ENCODE results near the gene ARMC8. TPM values are rescaled to one million over a fixed set of nuclear protein-coding genes. Genes with fewer than 3 reads are reported as not detected.

ARMC8 gene
- total and polyA plus RNA-seq, 8 donors: 11.7 to 125 (median 37.4) TPM

DNA sequence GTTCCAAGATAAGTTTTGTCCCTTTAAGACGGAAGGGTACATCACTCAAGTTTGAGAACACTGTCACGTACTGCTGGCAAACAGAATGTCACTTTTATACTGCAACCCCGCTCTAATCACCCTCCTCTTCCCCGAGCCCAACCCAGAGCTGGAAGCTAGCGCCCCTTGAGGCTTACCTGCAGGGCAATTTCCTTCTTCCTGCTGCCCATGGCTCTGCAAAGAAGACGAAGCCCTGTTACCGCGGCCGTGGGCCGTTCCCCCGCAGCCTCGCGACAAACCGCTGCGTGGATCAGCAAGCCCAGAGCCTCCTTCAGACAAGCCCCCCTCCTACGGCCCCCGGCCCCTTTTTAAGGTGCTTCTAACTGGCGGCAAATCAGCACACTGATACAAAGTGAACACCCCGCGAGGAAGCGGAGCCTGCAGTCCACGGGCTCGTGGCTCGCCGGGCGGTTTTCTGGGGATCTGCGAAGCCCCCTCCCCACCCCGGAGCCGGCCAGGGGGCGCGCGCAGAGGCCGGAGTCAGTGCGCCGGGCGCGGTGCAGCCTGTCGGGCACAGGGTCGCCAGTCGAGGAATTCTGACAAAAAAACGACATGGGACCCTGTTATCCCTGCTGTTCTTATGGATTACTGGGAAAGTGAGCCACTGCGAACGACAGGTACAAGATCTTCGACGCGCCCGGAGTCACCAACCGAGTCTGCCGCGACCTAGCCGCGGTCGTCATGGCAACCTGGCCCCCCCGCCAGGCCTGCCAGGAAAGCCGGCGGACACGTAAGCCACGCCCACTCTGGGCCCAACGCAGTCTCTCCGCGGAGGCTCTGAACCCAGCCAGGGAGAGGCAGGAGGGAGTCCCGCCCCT, 142.3 kb downstream of the ARMC8 start, which contains the start of gene NME9:
TSS of gene NME9 (minus strand) at position 725 of the 857 bp plus-strand sequence. CDS start at position 209, 516 bp downstream.
- H3K9me3 ChIP-seq: no peaks in the 10 kb centered on the region
- TF ChIP-seq, protein P1, sequence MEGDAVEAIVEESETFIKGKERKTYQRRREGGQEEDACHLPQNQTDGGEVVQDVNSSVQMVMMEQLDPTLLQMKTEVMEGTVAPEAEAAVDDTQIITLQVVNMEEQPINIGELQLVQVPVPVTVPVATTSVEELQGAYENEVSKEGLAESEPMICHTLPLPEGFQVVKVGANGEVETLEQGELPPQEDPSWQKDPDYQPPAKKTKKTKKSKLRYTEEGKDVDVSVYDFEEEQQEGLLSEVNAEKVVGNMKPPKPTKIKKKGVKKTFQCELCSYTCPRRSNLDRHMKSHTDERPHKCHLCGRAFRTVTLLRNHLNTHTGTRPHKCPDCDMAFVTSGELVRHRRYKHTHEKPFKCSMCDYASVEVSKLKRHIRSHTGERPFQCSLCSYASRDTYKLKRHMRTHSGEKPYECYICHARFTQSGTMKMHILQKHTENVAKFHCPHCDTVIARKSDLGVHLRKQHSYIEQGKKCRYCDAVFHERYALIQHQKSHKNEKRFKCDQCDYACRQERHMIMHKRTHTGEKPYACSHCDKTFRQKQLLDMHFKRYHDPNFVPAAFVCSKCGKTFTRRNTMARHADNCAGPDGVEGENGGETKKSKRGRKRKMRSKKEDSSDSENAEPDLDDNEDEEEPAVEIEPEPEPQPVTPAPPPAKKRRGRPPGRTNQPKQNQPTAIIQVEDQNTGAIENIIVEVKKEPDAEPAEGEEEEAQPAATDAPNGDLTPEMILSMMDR (IDR thresholded peaks at IDR 0.05): peak in 5 of 7 experiments; percentile 11 to 49 (median 42)
- TF ChIP-seq POLR2A (IDR thresholded peaks at IDR 0.05): no peak
- no peak for TF ChIP-seq EP300 (IDR thresholded peaks at IDR 0.05)
- TF ChIP-seq POLR2AphosphoS5 (IDR thresholded peaks at IDR 0.05): peak in 1 of 3 donors; percentile 75
- peaks cover 5 to 18% (median 17%) of the 10 kb centered on the region in 4 donors for H3K4me1 ChIP-seq
- H3K27ac ChIP-seq: peak within 1 kb of the TSS; percentile 28 to 79 (median 66)
- WGBS, 5 donors: 0 to 1% (median 0%) methylated on average over 42 to 62 of the region's 62 CpGs
- peak; percentile 89 to 96 for DNase-seq
- peak within 1 kb of the TSS; percentile 63 to 77 (median 66) for H3K4me3 ChIP-seq
- no peaks in the 10 kb centered on the region for H3K27me3 ChIP-seq
- intact Hi-C loops (cut with DNase I; ENCODE audit: low total_unique reads): no loop called here
- H3K36me3 ChIP-seq: no peaks in the 10 kb centered on the region

GRCh38 chr3:138329984-138330293, 142.8 kb downstream of the ARMC8 start:
- Histone ChIP-seq H3K27ac (peak overlapping the region in 3 of 5 donors; percentile 28 to 79 (median 64)), H3K4me3 (peak overlapping the region; percentile 63 to 77 (median 66)), H3K27me3 (no peaks in the 10 kb centered on the region), H3K4me1 (peaks cover 5 to 18% (median 17%) of the 10 kb centered on the region in 4 donors), H3K36me3 (no peaks in the 10 kb centered on the region), H3K9me3 (no peaks in the 10 kb centered on the region)
- intact Hi-C loops (cut with DNase I; ENCODE audit: low total_unique reads): no loop called here
- DNase-seq: no peak
- TF ChIP-seq EP300 (IDR thresholded peaks at IDR 0.05) (no peak), POLR2A (IDR thresholded peaks at IDR 0.05) (no peak), POLR2AphosphoS5 (IDR thresholded peaks at IDR 0.05) (no peak)
- TF ChIP-seq, protein P1 (IDR thresholded peaks at IDR 0.05): no peak
- WGBS, 5 donors: 3 to 6% (median 5%) methylated on average over 7 of the region's 7 CpGs

DNA sequence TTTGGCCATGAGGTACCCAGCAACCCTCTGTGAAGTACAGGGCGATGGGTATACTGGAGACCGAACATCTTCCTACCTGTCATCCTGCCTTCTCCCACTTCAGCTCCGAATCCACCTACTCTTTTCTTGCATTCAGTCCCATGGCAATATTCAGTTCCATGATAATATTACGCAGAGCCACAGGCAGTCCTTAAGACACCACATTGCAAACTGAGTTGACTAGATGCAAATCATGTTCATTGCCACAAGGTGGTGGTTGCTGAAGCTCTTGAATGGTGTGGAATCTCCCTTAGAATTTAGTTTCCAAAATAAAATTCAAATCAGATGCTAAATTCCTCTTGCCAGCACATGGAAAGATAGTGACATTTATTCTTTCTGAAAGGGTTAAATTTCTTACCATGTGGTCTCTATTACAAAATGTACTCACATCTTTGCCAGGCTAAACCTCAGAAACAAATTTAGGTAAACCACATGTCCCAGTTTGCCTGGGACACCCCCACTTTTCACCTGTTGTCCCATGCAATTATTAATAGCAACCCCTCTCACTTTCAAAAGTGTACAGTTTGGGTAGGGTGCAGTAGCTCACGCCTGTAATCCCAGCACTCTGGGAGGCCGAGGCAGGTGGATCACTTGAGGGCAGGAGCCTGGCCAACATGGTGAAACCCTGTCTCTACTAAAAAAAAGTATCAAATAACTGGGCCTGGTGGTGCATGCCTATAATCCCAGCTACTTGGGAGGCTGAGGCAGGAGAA, 144.2 kb downstream of the ARMC8 start:
- no peak for DNase-seq
- Histone ChIP-seq H3K27me3 (no peaks in the 10 kb centered on the region), H3K4me3 (no peak overlapping the region), H3K4me1 (peaks cover 5 to 18% (median 17%) of the 10 kb centered on the region in 4 donors), H3K9me3 (no peaks in the 10 kb centered on the region), H3K36me3 (no peaks in the 10 kb centered on the region), H3K27ac (no peak overlapping the region)
- intact Hi-C loops (cut with DNase I; ENCODE audit: low total_unique reads): no loop called here
- WGBS, 5 donors: 79 to 92% (median 86%) methylated on average over 6 of the region's 6 CpGs
- TF ChIP-seq, protein P1 (IDR thresholded peaks at IDR 0.05): no peak
- TF ChIP-seq EP300 (IDR thresholded peaks at IDR 0.05) (no peak), POLR2AphosphoS5 (IDR thresholded peaks at IDR 0.05) (no peak), POLR2A (IDR thresholded peaks at IDR 0.05) (no peak)

- WGBS, 5 donors: 23 to 43% (median 26%) methylated on average over 4 of the region's 4 CpGs
- Histone ChIP-seq H3K36me3 (no peaks in the 10 kb centered on the region), H3K4me3 (no peak overlapping the region), H3K27ac (no peak overlapping the region), H3K9me3 (no peaks in the 10 kb centered on the region), H3K4me1 (peaks cover 5 to 18% (median 17%) of the 10 kb centered on the region in 4 donors), H3K27me3 (no peaks in the 10 kb centered on the region)
- peak in 1 of 2 donors; percentile 30 for DNase-seq
- intact Hi-C loops (cut with DNase I; ENCODE audit: low total_unique reads): no loop called here
- no peak for TF ChIP-seq POLR2AphosphoS5 (IDR thresholded peaks at IDR 0.05)
- no peak for TF ChIP-seq POLR2A (IDR thresholded peaks at IDR 0.05)
- no peak for TF ChIP-seq EP300 (IDR thresholded peaks at IDR 0.05)
- TF ChIP-seq, protein P1 (IDR thresholded peaks at IDR 0.05): peak in 5 of 7 experiments; percentile 27 to 54 (median 40)
These were observed 145.5 kb downstream of the ARMC8 start for GRCh38 chr3:138332472-138333073.

All from stomach (tissue), 9 donors.